HG03064 (cell line): ENCODE data around the gene SET.
"Not testable (repeated sequence)": the region's sequence is repeated elsewhere in the genome, so short reads cannot be mapped to it uniquely, and the experiment has no call there.

ENCODE experiments used
- ATAC-seq: cut with Tn5 transposase; IDR thresholded peaks from one replicate; pipeline ENCODE4 v1.9.1; 2021; ENCODE audit warnings: low read depth; ENCODE audit not compliant: unreplicated experiment

Gene SET

GRCh38 chr9:128685636-128686489 lies 3.2 kb upstream of the SET start:
- ATAC-seq: no peak

GRCh38 chr9:128687453-128687852 lies 1.6 kb upstream of the SET start:
- ATAC-seq: no peak

DNA sequence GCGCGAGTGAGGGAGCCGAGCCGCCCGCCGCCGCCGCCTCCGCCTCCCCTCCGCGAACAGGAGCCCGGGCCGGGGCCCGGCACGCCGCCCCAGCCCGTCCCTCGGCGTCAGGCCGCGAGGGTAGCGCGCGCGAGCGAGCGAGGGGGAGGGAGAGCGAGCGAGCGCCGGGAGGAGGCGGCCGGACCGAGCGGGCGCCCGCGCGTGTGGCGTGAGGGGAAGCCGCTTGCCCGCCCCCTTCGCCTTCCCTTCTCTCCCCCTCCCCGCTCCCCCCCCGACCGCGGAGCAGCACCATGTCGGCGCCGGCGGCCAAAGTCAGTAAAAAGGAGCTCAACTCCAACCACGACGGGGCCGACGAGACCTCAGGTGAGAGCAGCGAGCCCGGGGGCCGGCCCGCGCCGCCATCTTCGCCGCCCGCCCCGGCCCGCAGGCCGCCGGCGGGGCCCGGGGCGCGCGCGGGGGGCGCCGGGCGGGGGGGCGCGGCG lies 312 bp downstream of the SET start:
- ATAC-seq: peak; percentile 20

DNA sequence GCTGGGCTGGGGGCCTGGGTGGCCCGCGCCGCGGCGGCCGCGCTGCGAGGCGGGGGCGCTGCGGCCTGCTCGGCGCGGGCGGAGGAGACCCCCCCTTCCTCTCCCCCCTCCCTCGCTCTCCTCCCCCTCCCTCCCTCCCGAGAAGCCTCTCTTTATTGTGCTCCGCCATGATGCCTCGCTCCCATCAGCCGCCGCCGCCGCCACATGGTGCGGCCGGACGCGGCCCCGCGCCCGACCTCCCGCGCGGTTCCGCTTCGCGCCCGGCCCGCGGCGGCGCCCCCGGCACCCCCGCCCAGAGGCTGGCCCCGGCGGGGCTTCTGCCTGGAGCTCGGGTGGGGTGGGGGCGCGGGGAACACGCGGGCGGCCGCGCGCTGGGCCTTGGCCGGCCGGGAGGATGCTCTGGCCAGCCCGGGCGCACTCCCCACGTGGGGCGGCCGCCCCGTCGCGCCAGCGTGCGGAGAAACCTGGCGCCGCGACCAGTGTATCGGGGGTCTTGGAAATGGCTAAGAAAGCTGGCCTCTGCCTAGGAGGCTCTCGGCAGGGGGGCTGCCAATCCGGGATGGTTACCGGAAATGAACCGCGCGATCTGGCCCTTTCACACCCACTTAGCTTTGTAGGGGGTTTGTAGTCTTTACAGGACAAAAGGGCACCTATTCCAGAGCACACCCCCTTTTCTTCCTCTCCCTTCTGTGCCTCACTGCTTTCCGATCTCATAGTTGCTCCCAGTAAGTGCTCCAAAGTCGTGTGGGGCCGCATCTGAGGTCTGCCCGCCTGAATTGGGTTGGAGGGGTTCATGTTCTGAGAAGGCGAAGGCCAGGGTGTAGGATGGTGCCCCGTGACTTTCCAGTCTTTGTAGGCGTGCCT lies 1.0 kb downstream of the SET start:
- no peak for ATAC-seq

GRCh38 chr9:128690684-128691034 lies 1.6 kb downstream of the SET start:
- ATAC-seq: no peak

GRCh38 chr9:128693738-128694137 lies 4.7 kb downstream of the SET start:
- ATAC-seq: not testable (repeated sequence)

GRCh38 chr9:128694344-128694743 lies 5.3 kb downstream of the SET start:
- no peak for ATAC-seq

GRCh38 chr9:128696923-128697707 lies 8.1 kb downstream of the SET start:
- no peak for ATAC-seq

GRCh38 chr9:128699096-128699795 lies 10.2 kb downstream of the SET start:
- not testable (repeated sequence) for ATAC-seq

GRCh38 chr9:128701227-128701854 lies 12.3 kb downstream of the SET start:
- no peak for ATAC-seq

- ATAC-seq: peak; percentile 51
Observed at GRCh38 chr9:128702445-128702948, 13.5 kb downstream of the SET start, which contains the start of gene PKN3. PKN3 (plus strand) TSS chr9:128702503; CDS start chr9:128702916, 413 bp downstream.

- ATAC-seq: no peak
Observed at GRCh38 chr9:128702949-128703615, 14.1 kb downstream of the SET start.

- ATAC-seq: no peak
Observed at GRCh38 chr9:128703616-128704355, 14.8 kb downstream of the SET start.

GRCh38 chr9:128704356-128704670 lies 15.3 kb downstream of the SET start:
- no peak for ATAC-seq

DNA sequence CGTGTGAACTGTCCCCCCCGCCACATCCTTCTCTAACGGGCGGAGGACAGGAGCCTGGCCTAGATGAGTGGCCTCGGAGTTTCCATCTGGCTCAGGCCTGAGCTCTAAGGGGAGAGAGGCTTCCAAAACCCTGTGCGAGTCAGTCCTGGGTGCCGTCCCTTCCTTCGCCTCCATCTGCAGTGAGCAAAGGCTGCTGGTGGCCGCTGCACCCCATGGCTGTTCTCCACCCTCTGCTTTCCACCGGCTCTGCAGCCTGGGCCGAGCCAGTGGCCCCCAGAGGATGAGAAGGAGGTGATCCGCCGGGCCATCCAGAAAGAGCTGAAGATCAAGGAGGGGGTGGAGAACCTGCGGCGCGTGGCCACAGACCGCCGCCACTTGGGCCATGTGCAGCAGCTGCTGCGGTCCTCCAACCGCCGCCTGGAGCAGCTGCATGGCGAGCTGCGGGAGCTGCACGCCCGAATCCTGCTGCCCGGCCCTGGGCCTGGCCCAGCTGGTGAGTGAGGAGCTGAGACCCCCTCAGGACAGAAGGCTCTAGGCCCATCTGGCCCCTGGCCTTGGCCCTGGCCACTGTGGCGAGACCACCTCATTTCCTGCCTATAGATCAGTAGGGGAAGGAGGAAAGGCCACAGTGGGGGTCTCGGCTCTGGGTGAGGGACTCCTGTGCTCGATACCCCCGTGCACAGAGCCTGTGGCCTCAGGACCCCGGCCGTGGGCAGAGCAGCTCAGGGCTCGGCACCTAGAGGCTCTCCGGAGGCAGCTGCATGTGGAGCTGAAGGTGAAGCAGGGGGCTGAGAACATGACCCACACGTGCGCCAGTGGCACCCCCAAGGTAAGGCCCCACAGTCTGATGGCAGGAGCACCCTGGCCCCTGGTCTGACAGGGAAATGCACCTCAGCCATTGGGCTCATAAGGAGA lies 16.3 kb downstream of the SET start:
- ATAC-seq: no peak

GRCh38 chr9:128706045-128706444 lies 17.0 kb downstream of the SET start:
- no peak for ATAC-seq

DNA sequence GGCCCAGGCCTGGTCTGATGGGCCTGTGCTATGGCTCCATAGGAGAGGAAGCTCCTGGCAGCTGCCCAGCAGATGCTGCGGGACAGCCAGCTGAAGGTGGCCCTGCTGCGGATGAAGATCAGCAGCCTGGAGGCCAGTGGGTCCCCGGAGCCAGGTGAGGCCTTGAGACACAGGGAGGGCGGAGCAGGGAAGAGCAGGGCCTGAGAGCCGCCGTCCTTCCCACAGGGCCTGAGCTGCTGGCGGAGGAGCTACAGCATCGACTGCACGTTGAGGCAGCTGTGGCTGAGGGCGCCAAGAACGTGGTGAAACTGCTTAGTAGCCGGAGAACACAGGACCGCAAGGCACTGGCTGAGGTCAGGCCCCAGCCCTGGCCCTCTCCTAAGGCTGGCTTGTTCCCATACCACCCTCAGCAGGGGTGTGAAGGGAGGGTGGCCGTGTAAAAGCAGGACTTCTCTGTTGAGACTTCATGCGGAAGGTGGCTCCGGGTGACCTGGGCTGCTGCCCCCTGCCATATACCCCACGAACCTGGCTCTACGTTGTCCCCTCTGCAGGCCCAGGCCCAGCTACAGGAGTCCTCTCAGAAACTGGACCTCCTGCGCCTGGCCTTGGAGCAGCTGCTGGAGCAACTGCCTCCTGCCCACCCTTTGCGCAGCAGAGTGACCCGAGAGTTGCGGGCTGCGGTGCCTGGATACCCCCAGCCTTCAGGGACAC lies 17.8 kb downstream of the SET start:
- ATAC-seq: no peak
